COR-L47 (cell line): ENCODE results near the gene TLR1.
"Not testable (repeated sequence)": the region's sequence is repeated elsewhere in the genome, so short reads cannot be mapped to it uniquely, and the experiment has no call there.

ENCODE experiments used
- DNase-seq: peaks from one replicate; lab custom pipeline; 2025; lab: John Stamatoyannopoulos, UW

The TLR1 gene

GRCh38 chr4:38804654-38805295 is at the start of gene TLR1:
Gene TLR1, minus strand, starts transcription at chr4:38804791. Its CDS starts 5,960 bp downstream, at chr4:38798831.
- no peak for DNase-seq

- no peak for DNase-seq
Measured at GRCh38 chr4:38846015-38846414, 41.4 kb upstream of the TLR1 start.

GRCh38 chr4:38842994-38843393 is 38.4 kb upstream of the TLR1 start:
- DNase-seq: peak; percentile 26

GRCh38 chr4:38837849-38838248 is 33.3 kb upstream of the TLR1 start:
- DNase-seq: no peak

GRCh38 chr4:38837334-38837733 is 32.7 kb upstream of the TLR1 start:
- DNase-seq: no peak

- DNase-seq: no peak
Measured at GRCh38 chr4:38834570-38834969, 30.0 kb upstream of the TLR1 start.

GRCh38 chr4:38832624-38833528 is 28.3 kb upstream of the TLR1 start:
- DNase-seq: no peak

GRCh38 chr4:38832206-38832605 is 27.6 kb upstream of the TLR1 start:
- no peak for DNase-seq

- no peak for DNase-seq
Measured at GRCh38 chr4:38831653-38832052, 27.1 kb upstream of the TLR1 start.

- DNase-seq: no peak
Measured at GRCh38 chr4:38829237-38829636, 24.6 kb upstream of the TLR1 start.

GRCh38 chr4:38823766-38824165 is 19.2 kb upstream of the TLR1 start:
- DNase-seq: no peak

GRCh38 chr4:38822748-38823303 is 18.2 kb upstream of the TLR1 start:
- no peak for DNase-seq

- no peak for DNase-seq
Measured at GRCh38 chr4:38821739-38822138, 17.1 kb upstream of the TLR1 start.

- no peak for DNase-seq
Measured at GRCh38 chr4:38820329-38821061, 15.9 kb upstream of the TLR1 start.

GRCh38 chr4:38819569-38819968 is 15.0 kb upstream of the TLR1 start:
- DNase-seq: no peak

- no peak for DNase-seq
Measured at GRCh38 chr4:38818441-38818976, 13.9 kb upstream of the TLR1 start.

GRCh38 chr4:38815885-38816782 is 11.5 kb upstream of the TLR1 start:
- no peak for DNase-seq

GRCh38 chr4:38814386-38814785 is 9.8 kb upstream of the TLR1 start:
- no peak for DNase-seq

GRCh38 chr4:38811297-38811696 is 6.7 kb upstream of the TLR1 start:
- no peak for DNase-seq

- DNase-seq: not testable (repeated sequence)
Measured at GRCh38 chr4:38807462-38807861, 2.9 kb upstream of the TLR1 start.

GRCh38 chr4:38806251-38806650 is 1.7 kb upstream of the TLR1 start:
- not testable (repeated sequence) for DNase-seq
